HG03354 (cell line): ENCODE measurements around the gene TMEM43.

Experiments
- ATAC-seq: cut with Tn5 transposase; IDR thresholded peaks from one replicate; pipeline ENCODE4 v1.9.1; 2021; ENCODE audit warnings: mild to moderate bottlenecking; ENCODE audit not compliant: unreplicated experiment, poor library complexity, severe bottlenecking

The TMEM43 gene

DNA sequence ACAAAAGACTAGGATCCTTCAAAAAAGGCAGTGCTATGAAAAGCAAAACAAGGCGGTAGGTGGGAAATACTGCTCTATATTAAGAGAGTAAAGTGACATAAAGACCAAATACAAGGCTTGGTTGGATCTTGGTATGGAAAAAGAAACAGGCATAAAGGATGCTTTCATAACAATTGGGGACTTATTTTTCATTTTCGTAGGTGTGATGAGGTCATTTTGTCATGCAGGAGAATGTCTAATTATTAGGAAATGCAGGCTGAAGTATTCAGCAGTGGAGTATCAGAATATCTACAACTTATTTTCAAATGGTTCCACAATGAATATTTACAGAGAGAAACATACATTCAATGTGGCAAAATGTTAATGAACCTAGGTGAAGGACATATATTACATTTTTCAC lies 44.6 kb downstream of the TMEM43 start:
- ATAC-seq, result no peak

DNA sequence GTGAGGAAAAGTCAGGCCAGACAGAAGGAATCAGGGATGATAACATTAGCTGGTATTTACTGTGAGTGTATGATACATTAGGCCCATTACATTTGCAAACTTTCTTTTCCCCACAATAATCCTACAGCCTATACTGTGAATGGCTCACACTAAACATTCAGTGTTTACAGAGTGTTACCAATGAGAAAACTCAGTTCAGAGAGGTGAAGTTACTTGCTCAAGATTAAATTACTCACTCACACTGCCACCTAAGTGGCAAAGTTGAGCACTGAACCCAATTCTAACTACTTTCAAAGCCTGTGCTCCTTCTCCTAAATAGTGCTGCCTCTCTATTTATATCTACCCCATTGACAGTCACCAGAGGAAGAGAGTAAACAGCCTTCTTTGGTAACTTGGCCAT lies 45.0 kb downstream of the TMEM43 start:
- no peak for ATAC-seq

DNA sequence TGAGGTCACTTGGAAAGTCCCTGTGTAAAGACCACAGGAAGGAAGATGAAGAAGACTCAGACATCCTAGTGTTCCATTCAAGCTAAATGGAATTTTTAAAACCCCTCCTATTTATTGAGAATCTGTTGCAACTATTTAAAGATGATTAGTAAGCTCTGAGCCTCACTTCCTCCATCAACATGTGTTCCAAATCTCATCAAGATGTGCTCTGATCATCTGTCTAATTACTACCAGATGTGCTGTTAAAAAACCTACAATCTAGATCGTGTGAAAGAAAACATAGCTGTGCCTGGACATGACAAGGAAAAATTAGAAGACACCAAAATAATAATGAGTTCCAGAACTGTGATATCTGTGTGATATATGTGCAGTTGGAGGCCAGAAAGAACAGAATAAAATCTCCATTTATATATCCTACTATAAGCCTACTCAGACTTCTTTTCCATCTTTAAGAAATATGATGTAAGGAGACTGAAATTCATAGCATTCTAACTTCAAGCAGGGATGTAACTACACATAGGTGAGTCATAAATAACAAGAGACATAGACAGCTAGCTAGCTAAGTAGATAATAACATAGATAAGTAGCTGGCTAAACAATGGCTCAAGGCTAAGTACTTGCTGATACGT lies 45.8 kb downstream of the TMEM43 start:
- no peak for ATAC-seq

DNA sequence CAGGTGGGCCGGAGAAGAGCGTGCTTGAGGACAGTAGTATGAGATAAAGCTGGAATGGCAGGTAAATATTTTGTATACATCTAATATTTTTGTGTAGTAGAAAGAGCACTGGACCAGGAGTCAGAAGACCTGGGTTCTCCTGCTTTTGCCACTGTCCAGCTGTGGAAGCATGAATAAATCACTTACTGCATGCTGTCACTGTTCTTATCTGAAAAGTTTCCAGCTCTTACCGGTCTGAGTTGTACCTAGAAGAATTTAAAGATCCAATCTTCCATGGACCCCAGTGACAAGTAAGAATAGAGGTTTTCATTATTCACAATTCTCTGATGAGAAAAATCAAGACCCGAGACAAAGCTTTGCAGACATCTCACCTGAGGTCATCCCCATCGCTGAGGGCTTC lies 47.6 kb downstream of the TMEM43 start:
- no peak for ATAC-seq

DNA sequence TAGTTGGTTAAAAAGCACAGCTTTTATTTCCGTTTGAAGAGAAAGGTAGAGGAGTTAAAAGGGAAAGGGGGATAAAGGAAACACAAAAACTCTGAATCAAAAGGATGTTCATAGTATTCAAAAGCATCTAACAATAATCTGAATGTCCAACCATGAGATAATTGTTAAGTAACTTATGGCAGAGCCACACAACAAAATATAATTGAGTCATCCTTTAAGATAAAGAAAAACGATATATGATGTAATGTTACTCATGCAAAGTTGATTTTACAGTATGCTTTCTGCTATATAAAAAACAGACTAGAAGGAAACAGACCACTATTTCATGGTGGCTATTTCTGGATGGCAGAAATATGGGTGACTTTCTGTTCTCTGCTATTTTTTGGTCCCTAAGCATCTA lies 49.6 kb downstream of the TMEM43 start:
- ATAC-seq, result no peak

DNA sequence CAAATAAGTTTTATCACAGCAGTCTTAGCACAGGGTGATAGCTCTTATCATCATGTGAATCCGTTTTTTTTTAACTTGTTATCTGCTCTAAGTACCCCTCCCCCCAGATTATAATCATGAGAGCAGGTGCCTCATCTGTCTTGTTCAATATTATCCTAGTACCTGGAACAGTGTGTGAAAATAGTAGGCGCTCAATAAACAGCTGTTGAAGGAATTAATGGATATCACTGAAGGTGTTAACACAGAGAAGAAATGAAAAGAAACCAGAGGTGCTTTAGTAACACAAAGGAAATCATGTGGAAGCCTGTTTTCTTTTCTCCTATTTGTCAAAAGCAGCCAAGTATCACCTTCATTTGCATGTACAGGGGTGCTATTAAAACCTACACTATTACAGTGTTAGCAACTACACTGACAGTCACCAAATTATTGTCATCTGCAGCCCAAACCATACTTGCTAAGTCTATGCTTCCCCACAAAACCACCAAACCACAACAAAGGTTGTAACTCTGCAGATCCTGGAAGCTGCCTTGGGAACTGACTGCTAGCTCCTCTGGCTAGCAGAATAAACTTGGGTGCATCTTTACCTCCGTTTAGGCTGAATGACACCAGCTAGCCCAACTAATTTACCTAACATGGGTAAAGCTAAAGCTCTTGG lies 50.7 kb downstream of the TMEM43 start:
- ATAC-seq, result no peak

DNA sequence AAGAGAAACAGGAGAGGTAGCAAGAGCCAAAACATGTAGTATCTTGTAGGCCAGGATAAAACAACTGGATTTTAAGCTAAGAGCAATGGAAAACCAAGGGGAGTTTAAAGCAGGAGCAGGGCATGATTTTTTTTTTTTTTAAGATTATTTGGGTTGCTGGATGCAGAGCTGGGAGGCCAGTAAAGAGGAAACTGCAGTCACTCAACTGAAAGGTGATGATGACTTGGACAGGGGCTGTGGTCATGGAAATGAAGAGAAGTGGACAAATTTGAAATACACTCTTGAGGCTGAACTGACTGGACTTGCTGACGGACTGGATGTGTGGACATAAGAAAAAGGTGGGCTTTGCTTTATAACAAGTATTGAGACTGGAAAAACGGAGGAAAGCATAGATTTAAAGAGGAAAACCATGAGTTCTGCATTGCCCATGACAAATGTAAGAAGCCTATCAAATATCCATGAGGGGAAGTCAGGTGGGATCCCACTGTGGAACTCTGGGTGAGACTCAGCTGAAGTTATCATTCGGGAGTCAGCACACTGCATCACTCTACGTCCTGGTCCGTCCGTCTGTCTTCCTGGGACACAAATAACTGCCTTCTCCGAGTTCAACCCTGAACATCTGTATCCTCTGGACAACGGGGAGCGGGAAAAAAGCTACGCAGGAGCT lies 52.9 kb downstream of the TMEM43 start:
- ATAC-seq, result peak; percentile 17

- peak; percentile 93 for ATAC-seq
Observed at GRCh38 chr3:14178247-14179113, 53.6 kb downstream of the TMEM43 start, which contains the start of the genes LSM3 and XPC. Gene LSM3 (plus strand): TSS chr3:14178817. CDS start chr3:14178861, 44 bp downstream. Gene XPC (minus strand): TSS chr3:14178601. CDS start chr3:14178568, 33 bp downstream.

DNA sequence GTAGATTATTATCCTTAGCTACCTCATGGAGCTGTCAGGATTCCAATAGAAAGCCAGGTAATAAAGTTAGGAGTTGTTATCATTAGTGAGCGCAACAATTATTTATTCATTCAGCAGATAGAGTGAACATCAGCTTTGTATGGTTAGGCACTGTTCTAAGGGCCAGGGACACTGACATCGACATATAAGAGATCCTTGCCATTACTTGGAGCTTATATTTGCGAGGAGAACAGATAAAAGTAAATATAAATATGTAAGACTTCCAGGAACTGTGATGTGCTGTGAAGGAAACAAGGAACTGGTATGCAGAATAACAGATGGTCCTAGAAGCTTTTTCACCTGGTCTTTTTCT lies 54.2 kb downstream of the TMEM43 start:
- ATAC-seq, result no peak

- ATAC-seq, result no peak
Observed at GRCh38 chr3:14179795-14180194, 54.9 kb downstream of the TMEM43 start.

DNA sequence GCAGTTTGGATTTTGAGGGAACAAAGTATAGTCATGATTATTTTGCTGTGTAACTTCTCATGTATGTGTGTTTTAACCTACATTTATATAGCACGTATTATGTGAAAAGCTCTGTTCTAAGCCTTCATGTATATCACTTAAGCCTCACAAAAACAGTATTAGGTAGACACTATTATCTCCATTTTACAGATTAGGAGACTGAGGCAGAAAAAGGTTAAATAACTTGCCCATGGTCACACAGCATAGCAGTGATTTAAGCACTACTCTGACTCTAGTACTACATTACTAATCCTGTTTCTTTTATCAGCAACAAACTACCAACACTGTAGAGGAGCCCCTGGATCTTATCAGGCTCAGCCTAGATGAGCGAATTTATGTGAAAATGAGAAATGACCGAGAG lies 56.4 kb downstream of the TMEM43 start:
- no peak for ATAC-seq

GRCh38 chr3:14183015-14183577 lies 58.2 kb downstream of the TMEM43 start:
- ATAC-seq, result no peak

DNA sequence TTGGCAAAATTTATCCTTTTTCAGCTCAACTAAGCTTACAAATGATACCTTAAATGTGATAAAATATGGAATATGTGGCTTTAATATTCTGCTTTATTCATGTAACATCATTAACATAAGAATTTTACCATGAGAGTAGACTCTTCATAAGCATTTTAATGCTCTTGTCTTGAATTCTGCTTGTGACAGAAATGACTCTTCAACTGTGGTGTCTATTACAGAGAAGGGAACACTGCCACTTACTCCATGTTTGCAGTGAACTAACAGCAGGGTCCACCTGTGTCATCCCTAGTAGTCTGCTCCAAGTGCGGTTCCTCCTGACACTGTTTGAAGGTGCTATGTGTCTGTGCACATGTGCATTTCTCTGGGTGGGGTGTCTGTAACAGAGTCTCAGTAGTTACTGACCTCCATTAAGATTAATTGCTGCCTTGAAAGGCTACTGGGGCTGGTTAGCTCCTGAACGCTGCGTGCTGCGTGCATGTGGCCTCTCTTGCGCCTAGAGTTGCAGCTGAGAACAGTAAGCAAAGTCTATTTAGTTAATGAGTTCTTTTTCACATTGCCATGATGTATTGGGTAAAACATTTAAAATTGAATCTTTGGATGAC lies 62.1 kb downstream of the TMEM43 start:
- ATAC-seq, result no peak

DNA sequence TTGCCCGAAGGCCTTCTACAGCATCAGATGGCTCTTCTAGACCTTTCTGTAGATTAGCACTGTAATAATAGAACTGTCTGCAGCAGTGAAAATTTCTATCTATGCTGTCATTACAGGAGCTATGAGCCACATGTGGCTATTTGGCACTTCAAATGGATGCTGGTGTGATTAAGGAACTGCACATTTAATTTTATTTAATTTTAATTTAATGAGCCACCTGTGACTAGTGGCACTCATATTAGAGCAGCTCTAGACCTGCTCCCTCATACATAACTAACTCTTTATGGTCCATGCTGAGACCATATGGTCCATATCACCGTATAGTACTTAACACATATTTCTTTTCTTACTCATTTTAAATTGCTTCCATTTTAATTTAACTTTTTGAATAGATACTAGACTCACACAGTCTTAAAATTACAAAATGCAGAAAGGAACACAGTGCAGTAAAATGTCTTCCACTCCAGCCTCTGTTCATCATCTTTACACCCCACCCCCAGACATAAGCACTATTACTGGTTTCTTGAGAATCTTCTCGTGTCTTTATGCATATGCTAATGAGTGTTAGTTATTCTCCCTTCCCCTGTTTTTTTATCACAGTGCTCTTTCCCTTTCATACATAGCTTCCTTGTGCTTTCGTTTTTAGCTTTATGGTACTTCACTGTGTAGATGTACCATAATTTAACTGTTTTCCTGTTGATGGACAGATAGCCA lies 63.3 kb downstream of the TMEM43 start:
- no peak for ATAC-seq
